H1 (cell line): Measurements from ENCODE around the gene ELFN2. TPM values are rescaled to one million over a fixed set of nuclear protein-coding genes. Genes with fewer than 3 reads are reported as not detected.

Source experiments
- CTCF ChIA-PET: fragments of 300-600 bp; sonication (Branson Sonifier 250); formaldehyde crosslinking; loops from one replicate; lab custom pipeline; 2021; ENCODE audit not compliant: partially characterized antibody; lab: Charles Lee
- POLR2A ChIA-PET: fragments of 300-600 bp; sonication (Branson Sonifier 250); formaldehyde crosslinking; loops from one replicate; lab custom pipeline; 2021; ENCODE audit warnings: inconsistent platforms; ENCODE audit not compliant: partially characterized antibody; lab: Charles Lee
- DNase-seq, 2 experiments: peaks; one replicate each; pipeline versions ENCODE4 v3.0.0 to v3.0.0-alpha.2; 2010 to 2022; ENCODE audit warnings: low spot score in 2 of 2, low read depth in 1 of 2, mixed read lengths in 1 of 2
- FAIRE-seq: peaks from 2 replicates; lab custom pipeline; 2011; peaks lifted over from hg19 to GRCh38; lab: Jason Lieb, UNC
- H2AFZ ChIP-seq: 2 replicates; pipeline ENCODE4 v1.8.1; 2012; ENCODE audit warnings: low read length, inconsistent platforms
- H2AK5ac ChIP-seq: 2 replicates; pipeline ENCODE4 v1.6.1; 2013; ENCODE audit warnings: low read depth, low read length
- H2BK120ac ChIP-seq: replicated peaks from 2 replicates; pipeline ENCODE3; 2013; ENCODE audit warnings: low read depth, low read length, inconsistent platforms
- H2BK12ac ChIP-seq: 2 replicates; pipeline ENCODE4 v1.6.1; 2013; ENCODE audit warnings: low read depth, low read length
- H2BK15ac ChIP-seq: 2 replicates; pipeline ENCODE4 v1.6.1; 2013; ENCODE audit warnings: low read length
- H2BK20ac ChIP-seq: 2 replicates; pipeline ENCODE4 v1.6.1; 2013; ENCODE audit warnings: low read length
- H2BK5ac ChIP-seq: 2 replicates; pipeline ENCODE4 v1.6.1; 2013; ENCODE audit warnings: low read depth, low read length
- H3K14ac ChIP-seq: 2 replicates; pipeline ENCODE4 v1.6.1; 2013; ENCODE audit warnings: inconsistent platforms; ENCODE audit not compliant: insufficient read length
- H3K18ac ChIP-seq: 2 replicates; pipeline ENCODE4 v1.6.1; 2013; ENCODE audit warnings: low read length; ENCODE audit errors: extremely low read depth
- H3K23ac ChIP-seq: 2 replicates; pipeline ENCODE4 v1.6.1; 2013; ENCODE audit warnings: inconsistent platforms; ENCODE audit not compliant: insufficient read length
- H3K23me2 ChIP-seq: 2 replicates; pipeline ENCODE4 v1.6.1; 2013; ENCODE audit warnings: low read depth, low read length
- H3K27ac ChIP-seq: 2 replicates; pipeline ENCODE4 v1.6.1; 2011; ENCODE audit warnings: low read depth, low read length, inconsistent platforms
- H3K27me3 ChIP-seq, 4 experiments: replicated peaks in 1 of 4; 1 replicate in 1 of 4; 2 replicates in 3 of 4; pipeline versions ENCODE4 v1.6.1 to v1.8.1; 2011 to 2013; ENCODE audit warnings: low read length in 3 of 4, mild to moderate bottlenecking in 3 of 4, inconsistent platforms in 2 of 4, mixed read lengths in 2 of 4, moderate library complexity in 1 of 4; ENCODE audit not compliant: control insufficient read depth in 3 of 4, insufficient read depth in 3 of 4; ENCODE audit errors: extremely low read depth in 1 of 4
- H3K36me3 ChIP-seq, 4 experiments: 2 replicates each; pipeline versions ENCODE4 v1.6.1 to v1.8.1; 2011 to 2013; ENCODE audit warnings: mild to moderate bottlenecking in 4 of 4, low read length in 3 of 4, moderate library complexity in 2 of 4, control low read depth in 1 of 4, inconsistent platforms in 1 of 4; ENCODE audit not compliant: insufficient read depth in 4 of 4, control insufficient read depth in 2 of 4
- H3K4ac ChIP-seq: replicated peaks from 2 replicates; pipeline ENCODE3; 2013; ENCODE audit warnings: low read length, low read depth, mixed read lengths, inconsistent platforms; ENCODE audit not compliant: insufficient read length
- H3K4me1 ChIP-seq, 4 experiments: replicated peaks in 1 of 4; 1 replicate in 1 of 4; 2 replicates in 3 of 4; pipeline versions ENCODE4 v1.6.1 to v1.8.1; 2011 to 2013; ENCODE audit warnings: low read length in 3 of 4, inconsistent platforms in 2 of 4, mixed read lengths in 1 of 4; ENCODE audit not compliant: insufficient read depth in 4 of 4, control insufficient read depth in 3 of 4
- H3K4me2 ChIP-seq, 2 experiments: 2 replicates each; pipeline versions ENCODE4 v1.6.1 to v1.8.1; 2011 to 2013; ENCODE audit warnings: low read depth in 2 of 2, low read length in 2 of 2, control low read depth in 1 of 2, inconsistent platforms in 1 of 2, mild to moderate bottlenecking in 1 of 2; ENCODE audit not compliant: insufficient read depth in 1 of 2
- H3K4me3 ChIP-seq, 4 experiments: fragments of 200-600, 300-600 bp in 1 of 4; sonication (generic), shearing (Covaris generic), sonication (Bioruptor Twin) in 1 of 4; 2 replicates each; pipeline versions ENCODE4 v1.5.1 to v1.8.1; 2011 to 2016; ENCODE audit warnings: low read length in 4 of 4, low read depth in 3 of 4, control low read depth in 2 of 4, inconsistent platforms in 2 of 4, mild to moderate bottlenecking in 2 of 4, mixed read lengths in 1 of 4, moderate library complexity in 1 of 4; ENCODE audit not compliant: insufficient read depth in 2 of 4; ENCODE audit errors: extremely low read depth in 1 of 4
- H3K56ac ChIP-seq: replicated peaks from 2 replicates; pipeline ENCODE3; 2013; ENCODE audit warnings: low read depth, mild to moderate bottlenecking, mixed read lengths, low read length, inconsistent platforms; ENCODE audit not compliant: insufficient read length
- H3K79me1 ChIP-seq: 2 replicates; pipeline ENCODE4 v1.6.1; 2013; ENCODE audit warnings: low read depth, low read length, control low read depth
- H3K79me2 ChIP-seq, 2 experiments: 2 replicates each; pipeline versions ENCODE4 v1.6.1 to v1.8.1; 2012 to 2013; ENCODE audit warnings: low read length in 2 of 2, mild to moderate bottlenecking in 2 of 2, inconsistent platforms in 1 of 2; ENCODE audit not compliant: insufficient read depth in 2 of 2, control insufficient read depth in 1 of 2
- H3K9ac ChIP-seq, 4 experiments: replicated peaks in 1 of 4; 1 replicate in 1 of 4; 2 replicates in 3 of 4; pipeline versions ENCODE4 v1.6.1 to v1.8.1; 2011 to 2013; ENCODE audit warnings: low read depth in 3 of 4, low read length in 3 of 4, control low read depth in 2 of 4, mild to moderate bottlenecking in 2 of 4, moderate library complexity in 2 of 4, inconsistent platforms in 1 of 4; ENCODE audit errors: extremely low read depth in 1 of 4
- H3K9me3 ChIP-seq, 2 experiments: 2 replicates each; pipeline versions ENCODE4 v1.6.1 to v1.8.1; 2012 to 2013; ENCODE audit warnings: mild to moderate bottlenecking in 2 of 2, moderate library complexity in 2 of 2, control low read depth in 1 of 2, inconsistent platforms in 1 of 2, low read depth in 1 of 2, low read length in 1 of 2, mixed read lengths in 1 of 2; ENCODE audit not compliant: insufficient read depth in 2 of 2
- H4K20me1 ChIP-seq, 2 experiments: replicated peaks in 1 of 2; 2 replicates each; pipeline versions ENCODE3 to v1.8.1; 2011 to 2013; ENCODE audit warnings: inconsistent platforms in 2 of 2, low read length in 2 of 2, mild to moderate bottlenecking in 1 of 2; ENCODE audit not compliant: insufficient read depth in 2 of 2, control insufficient read depth in 1 of 2
- H4K5ac ChIP-seq: 2 replicates; pipeline ENCODE4 v1.6.1; 2013; ENCODE audit warnings: low read length, low read depth, mixed read lengths, inconsistent platforms; ENCODE audit not compliant: insufficient read length
- H4K8ac ChIP-seq: 2 replicates; pipeline ENCODE4 v1.8.0; 2013; ENCODE audit warnings: mild to moderate bottlenecking, moderate library complexity, low read length, inconsistent platforms; ENCODE audit not compliant: insufficient read depth; ENCODE audit errors: extremely low read depth
- H4K91ac ChIP-seq: replicated peaks from 2 replicates; pipeline ENCODE3; 2013; ENCODE audit warnings: low read length, mixed read lengths, inconsistent platforms; ENCODE audit not compliant: insufficient read length
- BRCA1 ChIP-seq: IDR thresholded peaks from 2 replicates; pipeline ENCODE4 v1.6.1; 2012; ENCODE audit warnings: low read depth, low read length, improper control_type of control experiment
- CBX5 ChIP-seq: fragments of 300-800, 300-1000 bp; sonication (generic); IDR thresholded peaks from 2 replicates; pipeline ENCODE4 v1.7.1; 2016; ENCODE audit warnings: antibody characterized with exemption, low read length, low read depth
- GTF2F1 ChIP-seq: IDR thresholded peaks from 2 replicates; pipeline ENCODE4 v1.6.1; 2012; ENCODE audit warnings: low read depth, low read length, improper control_type of control experiment, borderline replicate concordance
- JUND ChIP-seq: IDR thresholded peaks from 2 replicates; pipeline ENCODE4 v1.6.1; 2011; ENCODE audit warnings: mild to moderate bottlenecking, improper control_type of control experiment, low read length
- KDM1A ChIP-seq: fragments of 200-600, 300-600 bp; sonication (generic); IDR thresholded peaks from 2 replicates; pipeline ENCODE4 v1.7.1; 2016; ENCODE audit warnings: mild to moderate bottlenecking, low read length, borderline replicate concordance
- KDM5A ChIP-seq: fragments of 200-600 bp; IDR thresholded peaks from 2 replicates; pipeline ENCODE4 v1.7.1; 2012; ENCODE audit warnings: mild to moderate bottlenecking, low read length, inconsistent platforms, mixed read lengths
- NANOG ChIP-seq: IDR thresholded peaks from 2 replicates; pipeline ENCODE4 v1.6.1; 2011; ENCODE audit warnings: low read length, low read depth, mild to moderate bottlenecking, inconsistent platforms; ENCODE audit not compliant: insufficient read depth, poor library complexity, severe bottlenecking
- PHF8 ChIP-seq: fragments of 200-600 bp; sonication (generic); conservative IDR thresholded peaks from 2 replicates; pipeline ENCODE4 v1.7.1; 2012; ENCODE audit warnings: low read depth, mild to moderate bottlenecking, inconsistent platforms, low read length, moderate library complexity
- SP1 ChIP-seq: IDR thresholded peaks from 2 replicates; pipeline ENCODE4 v1.6.1; 2011; ENCODE audit warnings: low read depth, low read length
- SP4 ChIP-seq: IDR thresholded peaks from 2 replicates; pipeline ENCODE4 v1.6.1; 2012; ENCODE audit warnings: low read length, inconsistent platforms
- YY1 ChIP-seq: IDR thresholded peaks from 2 replicates; pipeline ENCODE4 v1.6.1; 2011; ENCODE audit warnings: low read depth, mild to moderate bottlenecking, low read length
- WGBS, 2 experiments: shearing (Covaris generic) in 1 of 2; methylation state at CpG; one replicate each; pipeline versions ENCODE4 v1.1.6 to v1.1.7; 2013 to 2015; ENCODE audit warnings: low lambda C conversion rate in 2 of 2, mixed read lengths in 2 of 2, inconsistent platforms in 1 of 2, low coverage in 1 of 2, missing lambda C conversion rate in 1 of 2; ENCODE audit not compliant: insufficient replicate concordance in 2 of 2, insufficient coverage in 1 of 2, insufficient read length in 1 of 2; ENCODE audit errors: extremely low coverage in 1 of 2, missing lambda C conversion rate in 1 of 2; 5-methylcytosine and 5-hydroxymethylcytosine counted together
- polyA plus RNA-seq, 7 experiments: library from polyadenylated mRNA; depleted of rRNA in 3 of 7; stranded (reverse) in 5 of 7; unstranded in 2 of 7; fragments of >200 nt in 5 of 7; fragments of 200-250 nt in 2 of 7; gene quantifications; 1 replicate in 5 of 7; 2 replicates in 1 of 7; 4 replicates in 1 of 7; pipeline versions ENCODE4 v1.2.1 to v1.2.3, GENCODE V29; 2011 to 2013; ENCODE audit warnings: missing spikeins in 2 of 7, mixed read lengths in 2 of 7
- total RNA-seq: library from RNA; stranded (reverse); fragmentation: NEBNext Ultra II Directional; extraction: Animal tissue kit (Norgen Biotek cat#: 25700); gene quantifications from 2 replicates; pipeline ENCODE4 v1.2.1, GENCODE V29; 2021
- TF ChIP-seq, protein P1 (sequence below): IDR thresholded peaks from 2 replicates; pipeline ENCODE4 v1.6.1; 2011; ENCODE audit warnings: low read length, improper control_type of control experiment

The ELFN2 gene
- total and polyA plus RNA-seq, 2 of the 8 experiments (the other 6 are each of a cell fraction or from before 2014, with no cell fraction given), result 0.63 to 0.88 TPM

DNA sequence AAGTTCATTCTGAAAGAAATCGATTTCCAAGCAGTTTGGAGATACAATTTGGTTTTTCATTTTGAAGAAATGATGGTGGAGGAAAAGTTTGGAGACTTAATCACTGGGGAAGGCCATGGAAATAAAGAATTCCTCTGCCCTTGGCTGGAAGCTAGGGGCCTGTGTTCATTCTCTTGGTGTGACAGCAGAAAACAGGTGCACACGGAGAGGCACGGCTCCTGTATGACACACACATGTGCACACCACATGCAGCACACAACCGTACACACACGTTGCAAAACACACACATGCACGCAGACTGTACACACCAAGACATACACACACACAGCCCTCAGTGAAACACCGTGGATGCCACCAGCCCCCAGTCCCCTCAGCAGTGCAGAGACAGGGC is 80.8 kb downstream of the ELFN2 start:
- ChIA-PET CTCF (interaction anchor here (0.8 to 1.5 kb wide), 5 partner anchors 10 to 74 kb away, joined by 3 to 6 read pairs (median 4); no protein-coding TSS in a partner anchor), POLR2A (interaction anchor here (0.6 kb wide), 1 partner anchor 335 kb away, joined by 3 read pairs; no protein-coding TSS in a partner anchor)
- H4K8ac ChIP-seq, result no peak overlapping the region
- H2BK120ac ChIP-seq, result no peak overlapping the region
- FAIRE-seq, result no peak
- H2AFZ ChIP-seq, result no peak overlapping the region
- H2AK5ac ChIP-seq, result 0 out of 2 replicates have a peak overlapping the region, but pooled peaks have one; percentile 90
- no peaks in the 10 kb centered on the region; the same call in 1 of the 2 replicates for H3K23me2 ChIP-seq
- no peak overlapping the region for H3K14ac ChIP-seq
- no peak overlapping the region for H3K4me3 ChIP-seq
- no peak overlapping the region for H3K9ac ChIP-seq
- H3K27me3 ChIP-seq, result no peaks in the 10 kb centered on the region
- H3K36me3 ChIP-seq, result no peaks in the 10 kb centered on the region
- no peak overlapping the region for H4K5ac ChIP-seq
- no peaks in the 10 kb centered on the region for H4K20me1 ChIP-seq
- H3K4me2 ChIP-seq, result no peak overlapping the region
- H3K18ac ChIP-seq, result no peak overlapping the region
- H3K4ac ChIP-seq, result no peak overlapping the region
- H2BK20ac ChIP-seq, result no peak overlapping the region
- H3K4me1 ChIP-seq, result peaks cover 0 to 4% (median 2%) of the 10 kb centered on the region in 4 experiments; a peak in 3 of 7 replicates
- H4K91ac ChIP-seq, result peak overlapping the region; percentile 62
- no peaks in the 10 kb centered on the region; the same call in 1 of the 2 replicates for H3K79me1 ChIP-seq
- WGBS, 2 experiments, result 88% methylated on average over 7 of the region's 7 CpGs; no CpG with 5 or more reads in 1 of the 2 experiments
- peak overlapping the region; percentile 87; the same call in 1 of the 2 replicates for H2BK12ac ChIP-seq
- no peak overlapping the region for H3K23ac ChIP-seq
- peak overlapping the region; percentile 72; the same call in 1 of the 2 replicates for H2BK15ac ChIP-seq
- H3K9me3 ChIP-seq, result no peaks in the 10 kb centered on the region
- H2BK5ac ChIP-seq, result no peak overlapping the region
- DNase-seq, result no peak
- H3K56ac ChIP-seq, result no peak overlapping the region
- H3K27ac ChIP-seq, result no peak overlapping the region
- no peaks in the 10 kb centered on the region for H3K79me2 ChIP-seq
- TF ChIP-seq JUND (no peak), NANOG (no peak), KDM5A (no peak), CBX5 (no peak), BRCA1 (no peak), PHF8 (no peak), SP4 (no peak), YY1 (no peak), GTF2F1 (no peak), SP1 (no peak), KDM1A (no peak)
- TF ChIP-seq, protein P1, sequence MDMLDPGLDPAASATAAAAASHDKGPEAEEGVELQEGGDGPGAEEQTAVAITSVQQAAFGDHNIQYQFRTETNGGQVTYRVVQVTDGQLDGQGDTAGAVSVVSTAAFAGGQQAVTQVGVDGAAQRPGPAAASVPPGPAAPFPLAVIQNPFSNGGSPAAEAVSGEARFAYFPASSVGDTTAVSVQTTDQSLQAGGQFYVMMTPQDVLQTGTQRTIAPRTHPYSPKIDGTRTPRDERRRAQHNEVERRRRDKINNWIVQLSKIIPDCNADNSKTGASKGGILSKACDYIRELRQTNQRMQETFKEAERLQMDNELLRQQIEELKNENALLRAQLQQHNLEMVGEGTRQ, result no peak
